ENCODE measurements around the gene RXRA. TPM values are rescaled to one million over a fixed set of nuclear protein-coding genes. Genes with fewer than 3 reads are reported as not detected.

RXRA gene
- total RNA-seq, 4 donors from 2014 or later: 17.1 to 84.6 (median 24.0) TPM

DNA sequence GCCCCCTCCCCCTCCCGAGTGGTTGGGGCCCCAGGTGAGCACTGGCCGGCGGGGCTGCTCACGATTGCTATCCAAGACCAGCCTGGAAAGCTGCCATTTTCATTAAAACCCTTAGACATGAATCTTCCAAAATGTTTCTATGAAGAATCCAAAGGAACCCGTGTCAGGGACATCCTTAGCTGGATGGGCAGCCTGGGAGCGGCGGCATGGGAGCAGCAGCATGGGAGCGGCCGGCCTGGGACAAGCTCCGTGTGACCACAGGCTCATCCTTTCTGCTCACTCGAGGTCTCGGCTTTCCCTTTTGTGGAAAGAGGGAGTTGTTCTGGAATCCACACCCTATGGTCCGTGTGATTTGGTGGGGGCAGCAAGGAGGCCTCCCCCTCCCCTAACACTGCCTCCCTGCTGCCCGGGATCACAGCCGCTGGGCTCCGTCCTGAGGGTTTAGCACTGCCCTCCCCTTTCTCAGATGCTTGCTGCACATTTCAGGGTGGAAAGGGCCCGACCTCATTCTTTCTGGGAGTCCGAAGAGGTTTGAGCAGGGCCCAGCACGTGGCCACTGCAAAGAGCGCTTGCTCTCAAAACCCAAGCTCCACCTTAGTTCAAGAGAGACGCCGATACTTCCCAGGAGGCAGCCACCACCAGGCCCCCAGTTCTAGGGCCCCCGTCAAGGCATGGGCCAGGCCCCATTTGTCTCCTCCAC lies 127.7 kb downstream of the RXRA start:
- no peaks in the 10 kb centered on the region for H3K9me3 ChIP-seq
- peaks cover 10 to 14% of the 10 kb centered on the region in 2 donors for H3K4me1 ChIP-seq
- no peak overlapping the region for H3K4me3 ChIP-seq
- no peaks in the 10 kb centered on the region for H3K27me3 ChIP-seq
- intact Hi-C loops (cut with DNase I; ENCODE audit: low total_unique reads): loop anchor here (10.0 kb wide), 2 partner anchors 191 to 281 kb away; partner anchors contain the start of gene COL5A1
- TF ChIP-seq POLR2A (IDR thresholded peaks at IDR 0.05): no peak
- TF ChIP-seq, protein P1, sequence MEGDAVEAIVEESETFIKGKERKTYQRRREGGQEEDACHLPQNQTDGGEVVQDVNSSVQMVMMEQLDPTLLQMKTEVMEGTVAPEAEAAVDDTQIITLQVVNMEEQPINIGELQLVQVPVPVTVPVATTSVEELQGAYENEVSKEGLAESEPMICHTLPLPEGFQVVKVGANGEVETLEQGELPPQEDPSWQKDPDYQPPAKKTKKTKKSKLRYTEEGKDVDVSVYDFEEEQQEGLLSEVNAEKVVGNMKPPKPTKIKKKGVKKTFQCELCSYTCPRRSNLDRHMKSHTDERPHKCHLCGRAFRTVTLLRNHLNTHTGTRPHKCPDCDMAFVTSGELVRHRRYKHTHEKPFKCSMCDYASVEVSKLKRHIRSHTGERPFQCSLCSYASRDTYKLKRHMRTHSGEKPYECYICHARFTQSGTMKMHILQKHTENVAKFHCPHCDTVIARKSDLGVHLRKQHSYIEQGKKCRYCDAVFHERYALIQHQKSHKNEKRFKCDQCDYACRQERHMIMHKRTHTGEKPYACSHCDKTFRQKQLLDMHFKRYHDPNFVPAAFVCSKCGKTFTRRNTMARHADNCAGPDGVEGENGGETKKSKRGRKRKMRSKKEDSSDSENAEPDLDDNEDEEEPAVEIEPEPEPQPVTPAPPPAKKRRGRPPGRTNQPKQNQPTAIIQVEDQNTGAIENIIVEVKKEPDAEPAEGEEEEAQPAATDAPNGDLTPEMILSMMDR (IDR thresholded peaks at IDR 0.05): no peak
- H3K27ac ChIP-seq: no peak overlapping the region
- no peak for DNase-seq
- H3K36me3 ChIP-seq: no peaks in the 10 kb centered on the region

DNA sequence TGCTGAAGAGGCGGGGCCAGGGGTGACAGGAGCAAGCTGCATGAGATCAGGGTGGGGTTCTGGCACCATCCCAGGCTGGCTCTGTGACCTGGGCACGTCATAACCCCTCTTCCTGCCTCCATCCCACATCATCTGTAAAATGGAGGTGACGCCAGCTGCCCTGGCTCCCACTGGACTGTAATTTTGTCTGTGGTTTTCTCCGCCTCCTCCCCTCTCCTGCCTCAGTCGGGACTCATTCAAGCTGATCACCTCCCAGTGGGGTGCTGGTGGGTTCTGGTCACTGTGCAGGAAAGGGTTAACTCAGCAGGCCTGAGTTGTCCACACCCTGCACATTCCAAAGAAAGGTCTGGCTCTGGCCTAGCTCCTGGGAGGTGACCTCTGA lies 128.2 kb downstream of the RXRA start:
- H3K27ac ChIP-seq: peak overlapping the region in 1 of 2 donors; percentile 90
- no peaks in the 10 kb centered on the region for H3K9me3 ChIP-seq
- no peak for TF ChIP-seq POLR2A (IDR thresholded peaks at IDR 0.05)
- TF ChIP-seq, protein P1 (IDR thresholded peaks at IDR 0.05): no peak
- no peaks in the 10 kb centered on the region for H3K36me3 ChIP-seq
- DNase-seq: no peak
- H3K4me1 ChIP-seq: peaks cover 10 to 14% of the 10 kb centered on the region in 2 donors
- intact Hi-C loops (cut with DNase I; ENCODE audit: low total_unique reads): loop anchor here (10.0 kb wide), 2 partner anchors 190 to 280 kb away; partner anchors contain the start of gene COL5A1
- H3K27me3 ChIP-seq: no peaks in the 10 kb centered on the region
- H3K4me3 ChIP-seq: no peak overlapping the region

DNA sequence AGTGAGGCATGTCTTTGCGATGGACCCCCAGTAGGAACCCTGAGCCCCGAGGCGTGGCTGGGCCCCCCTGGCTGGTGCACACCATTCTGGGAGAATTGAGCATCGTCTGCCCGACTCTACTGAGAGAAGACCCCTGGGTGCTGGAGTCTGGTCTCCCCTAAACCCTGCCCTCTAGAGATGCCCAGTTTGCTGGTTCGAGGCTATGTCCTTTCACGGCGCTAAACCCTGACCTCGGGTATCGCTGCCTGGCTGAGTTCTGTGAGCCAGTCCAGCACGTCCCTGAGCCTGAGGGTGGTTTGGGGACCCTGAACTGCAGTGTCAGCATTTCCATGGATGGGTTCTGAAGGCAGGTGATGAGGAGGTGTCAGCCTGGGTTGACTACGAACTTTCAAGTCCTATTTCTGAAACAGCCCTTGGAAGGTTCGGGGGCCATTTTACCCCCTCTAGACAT lies 128.8 kb downstream of the RXRA start:
- intact Hi-C loops (cut with DNase I; ENCODE audit: low total_unique reads): loop anchor here (10.0 kb wide), 2 partner anchors 190 to 280 kb away; partner anchors contain the start of gene COL5A1
- no peaks in the 10 kb centered on the region for H3K9me3 ChIP-seq
- H3K4me3 ChIP-seq: no peak overlapping the region
- no peak for TF ChIP-seq POLR2A (IDR thresholded peaks at IDR 0.05)
- TF ChIP-seq, protein P1 (IDR thresholded peaks at IDR 0.05): no peak
- DNase-seq: no peak
- no peaks in the 10 kb centered on the region for H3K27me3 ChIP-seq
- no peaks in the 10 kb centered on the region for H3K36me3 ChIP-seq
- H3K27ac ChIP-seq: peak overlapping the region; percentile 90 to 94
- H3K4me1 ChIP-seq: peaks cover 10 to 14% of the 10 kb centered on the region in 2 donors

DNA sequence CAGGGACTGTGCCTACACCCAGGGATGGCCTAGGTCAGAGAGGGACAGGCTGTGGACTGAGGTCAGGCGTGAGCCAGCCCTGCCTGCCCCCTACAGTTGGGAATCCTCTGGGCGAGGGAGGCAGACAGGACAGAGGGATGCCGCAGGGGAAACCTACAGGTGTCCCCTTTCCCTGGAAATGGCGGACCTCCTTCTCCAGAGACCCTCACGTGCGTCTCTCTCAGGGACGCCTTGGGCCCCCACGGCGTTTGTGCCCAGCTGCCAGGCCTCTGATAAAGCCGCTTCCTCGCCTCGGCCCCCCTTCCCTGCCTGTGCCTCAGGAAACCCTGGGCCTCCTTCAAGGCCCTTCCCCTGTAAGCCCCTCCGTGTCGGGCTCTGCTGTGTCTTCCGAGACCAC lies 129.3 kb downstream of the RXRA start:
- no peak for DNase-seq
- TF ChIP-seq POLR2A (IDR thresholded peaks at IDR 0.05): no peak
- TF ChIP-seq, protein P1 (IDR thresholded peaks at IDR 0.05): no peak

More for the DNA sequence above, 129.3 kb downstream of the RXRA start:
- peaks cover 10 to 14% of the 10 kb centered on the region in 2 donors for H3K4me1 ChIP-seq
- intact Hi-C loops (cut with DNase I; ENCODE audit: low total_unique reads): loop anchor here (10.0 kb wide), 2 partner anchors 189 to 279 kb away; partner anchors contain the start of gene COL5A1
- H3K4me3 ChIP-seq: peak overlapping the region in 1 of 2 donors; percentile 19
- H3K27me3 ChIP-seq: no peaks in the 10 kb centered on the region
- no peaks in the 10 kb centered on the region for H3K9me3 ChIP-seq
- H3K27ac ChIP-seq: peak overlapping the region; percentile 90 to 94
- no peaks in the 10 kb centered on the region for H3K36me3 ChIP-seq
